DOHH2 (cell line): Measurements from ENCODE around the gene ADAMTS15.

Experiments used
- H3F3A ChIP-seq: fragments of 200-600 bp; sonication (generic), shearing (Covaris generic); 2 replicates; pipeline ENCODE4 v1.6.0; 2016; ENCODE audit warnings: antibody characterized with exemption, mild to moderate bottlenecking; ENCODE audit not compliant: control insufficient read depth, insufficient read depth
- H3K27ac ChIP-seq: fragments of 200-600 bp; sonication (generic); 2 replicates; pipeline ENCODE4 v1.5.1; 2014; ENCODE audit warnings: low read depth, mild to moderate bottlenecking, low read length, moderate library complexity
- H3K27me3 ChIP-seq: fragments of 200-600 bp; sonication (generic); 2 replicates; pipeline ENCODE4 v1.6.1; 2014; ENCODE audit warnings: mild to moderate bottlenecking, low read length, mixed read lengths; ENCODE audit not compliant: control insufficient read depth
- H3K36me3 ChIP-seq: fragments of 200-600 bp; sonication (generic); 2 replicates; pipeline ENCODE4 v1.6.1; 2014; ENCODE audit warnings: mild to moderate bottlenecking, low read length, moderate library complexity, mixed read lengths; ENCODE audit not compliant: control insufficient read depth
- H3K4me1 ChIP-seq: fragments of 200-600 bp; sonication (generic); 2 replicates; pipeline ENCODE4 v1.6.1; 2014; ENCODE audit warnings: mild to moderate bottlenecking, low read length, mixed read lengths; ENCODE audit not compliant: control insufficient read depth
- H3K4me2 ChIP-seq: fragments of 200-600 bp; sonication (generic); 2 replicates; pipeline ENCODE4 v1.6.0; 2014; ENCODE audit warnings: mild to moderate bottlenecking, low read length, moderate library complexity
- H3K4me3 ChIP-seq: fragments of 200-600 bp; sonication (generic); 2 replicates; pipeline ENCODE4 v1.5.1; 2014; ENCODE audit warnings: mild to moderate bottlenecking, low read length, mixed read lengths
- H3K79me2 ChIP-seq: fragments of 200-600 bp; sonication (generic); 2 replicates; pipeline ENCODE4 v1.6.1; 2014; ENCODE audit warnings: mild to moderate bottlenecking, low read length, mixed read lengths; ENCODE audit not compliant: control insufficient read depth
- H3K9me2 ChIP-seq: fragments of 200-600 bp; sonication (generic); replicated peaks from 2 replicates; pipeline ENCODE4 v1.6.1; 2014; ENCODE audit warnings: mild to moderate bottlenecking, low read length, mixed read lengths; ENCODE audit not compliant: control insufficient read depth
- H3K9me3 ChIP-seq: fragments of 200-600 bp; sonication (generic); 2 replicates; pipeline ENCODE4 v1.6.1; 2014; ENCODE audit warnings: antibody characterized with exemption, low read length, mixed read lengths; ENCODE audit not compliant: control insufficient read depth, insufficient read depth
- H4K20me1 ChIP-seq: fragments of 200-600 bp; sonication (generic); 2 replicates; pipeline ENCODE4 v1.6.0; 2014; ENCODE audit warnings: low read depth, mild to moderate bottlenecking, antibody characterized with exemption, low read length, moderate library complexity; ENCODE audit not compliant: control insufficient read depth, insufficient read depth
- EZH2phosphoT487 ChIP-seq: fragments of 200-600 bp; sonication (generic); IDR thresholded peaks from 2 replicates; pipeline ENCODE4 v1.6.1; 2017; ENCODE audit warnings: borderline replicate concordance, mild to moderate bottlenecking, antibody characterized with exemption, low read length, moderate library complexity, mixed read lengths
- TF ChIP-seq, protein P1 (sequence below): fragments of 200-600 bp; sonication (generic); IDR thresholded peaks from one replicate; pipeline ENCODE4 v1.5.1; 2014; ENCODE audit warnings: antibody characterized with exemption, mild to moderate bottlenecking, low read depth, low read length; ENCODE audit not compliant: poor library complexity, severe bottlenecking

The ADAMTS15 gene

DNA sequence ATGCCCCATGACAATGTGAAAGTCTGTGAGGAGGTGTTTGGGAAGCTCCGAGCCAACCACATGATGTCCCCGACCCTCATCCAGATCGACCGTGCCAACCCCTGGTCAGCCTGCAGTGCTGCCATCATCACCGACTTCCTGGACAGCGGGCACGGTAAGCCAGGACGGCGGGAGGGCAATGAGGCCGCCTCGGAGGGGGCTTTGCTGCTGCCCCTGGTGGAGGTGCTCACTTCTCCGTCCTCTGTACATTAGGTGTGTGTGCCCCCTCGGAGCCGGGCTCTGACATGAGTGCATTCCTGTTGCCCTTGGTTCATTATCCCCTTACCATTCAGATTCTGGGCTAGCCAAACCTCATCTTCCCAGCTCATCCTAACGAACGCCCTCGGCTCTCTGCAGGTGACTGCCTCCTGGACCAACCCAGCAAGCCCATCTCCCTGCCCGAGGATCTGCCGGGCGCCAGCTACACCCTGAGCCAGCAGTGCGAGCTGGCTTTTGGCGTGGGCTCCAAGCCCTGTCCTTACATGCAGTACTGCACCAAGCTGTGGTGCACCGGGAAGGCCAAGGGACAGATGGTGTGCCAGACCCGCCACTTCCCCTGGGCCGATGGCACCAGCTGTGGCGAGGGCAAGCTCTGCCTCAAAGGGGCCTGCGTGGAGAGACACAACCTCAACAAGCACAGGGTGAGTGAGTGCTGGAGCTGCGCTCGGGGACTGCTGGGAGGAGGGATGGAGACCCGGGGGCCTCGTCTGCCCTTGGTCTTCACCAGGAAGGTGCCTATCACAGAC is 13.8 kb downstream of the ADAMTS15 start:
- Histone ChIP-seq H3K27ac (no peak overlapping the region), H3K9me3 (no peaks in the 10 kb centered on the region), H3F3A (no peaks in the 10 kb centered on the region), H4K20me1 (no peaks in the 10 kb centered on the region), H3K79me2 (no peaks in the 10 kb centered on the region), H3K4me3 (no peak overlapping the region), H3K36me3 (no peaks in the 10 kb centered on the region), H3K9me2 (no peaks in the 10 kb centered on the region), H3K4me2 (no peak overlapping the region), H3K27me3 (no peaks in the 10 kb centered on the region), H3K4me1 (no peaks in the 10 kb centered on the region)
- no peak for TF ChIP-seq EZH2phosphoT487
- TF ChIP-seq, protein P1, sequence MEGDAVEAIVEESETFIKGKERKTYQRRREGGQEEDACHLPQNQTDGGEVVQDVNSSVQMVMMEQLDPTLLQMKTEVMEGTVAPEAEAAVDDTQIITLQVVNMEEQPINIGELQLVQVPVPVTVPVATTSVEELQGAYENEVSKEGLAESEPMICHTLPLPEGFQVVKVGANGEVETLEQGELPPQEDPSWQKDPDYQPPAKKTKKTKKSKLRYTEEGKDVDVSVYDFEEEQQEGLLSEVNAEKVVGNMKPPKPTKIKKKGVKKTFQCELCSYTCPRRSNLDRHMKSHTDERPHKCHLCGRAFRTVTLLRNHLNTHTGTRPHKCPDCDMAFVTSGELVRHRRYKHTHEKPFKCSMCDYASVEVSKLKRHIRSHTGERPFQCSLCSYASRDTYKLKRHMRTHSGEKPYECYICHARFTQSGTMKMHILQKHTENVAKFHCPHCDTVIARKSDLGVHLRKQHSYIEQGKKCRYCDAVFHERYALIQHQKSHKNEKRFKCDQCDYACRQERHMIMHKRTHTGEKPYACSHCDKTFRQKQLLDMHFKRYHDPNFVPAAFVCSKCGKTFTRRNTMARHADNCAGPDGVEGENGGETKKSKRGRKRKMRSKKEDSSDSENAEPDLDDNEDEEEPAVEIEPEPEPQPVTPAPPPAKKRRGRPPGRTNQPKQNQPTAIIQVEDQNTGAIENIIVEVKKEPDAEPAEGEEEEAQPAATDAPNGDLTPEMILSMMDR, result no peak

DNA sequence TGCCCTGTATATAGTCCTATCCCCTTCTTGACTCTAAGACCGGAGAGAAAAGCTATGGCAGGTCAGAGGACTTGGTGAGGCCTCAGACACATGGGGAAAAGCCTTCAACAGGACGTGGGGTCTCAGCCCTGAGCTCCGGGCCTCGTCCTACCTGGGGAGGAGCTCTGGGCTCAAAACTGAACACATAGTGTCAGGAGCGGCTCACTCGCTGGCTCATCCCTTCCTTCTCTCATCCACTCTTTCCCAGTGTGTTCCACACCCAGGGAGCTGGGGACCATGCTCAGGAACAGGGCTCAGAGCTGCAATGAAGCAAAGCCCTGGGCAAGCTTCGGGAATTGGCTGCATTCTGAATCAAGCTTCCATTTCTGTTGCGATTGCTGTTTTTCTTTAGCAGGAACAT is 14.5 kb downstream of the ADAMTS15 start:
- TF ChIP-seq EZH2phosphoT487, result no peak
- TF ChIP-seq, protein P1, result no peak
- no peaks in the 10 kb centered on the region for H3F3A ChIP-seq
- H3K27me3 ChIP-seq, result no peaks in the 10 kb centered on the region
- H3K4me1 ChIP-seq, result no peaks in the 10 kb centered on the region
- no peaks in the 10 kb centered on the region for H3K9me2 ChIP-seq
- no peak overlapping the region for H3K4me3 ChIP-seq
- no peak overlapping the region for H3K4me2 ChIP-seq
- no peak overlapping the region for H3K27ac ChIP-seq
- H4K20me1 ChIP-seq, result no peaks in the 10 kb centered on the region
- H3K9me3 ChIP-seq, result no peaks in the 10 kb centered on the region
- no peaks in the 10 kb centered on the region for H3K36me3 ChIP-seq
- H3K79me2 ChIP-seq, result no peaks in the 10 kb centered on the region

- Histone ChIP-seq H3K4me2 (no peak overlapping the region), H3K9me3 (no peaks in the 10 kb centered on the region), H3K4me3 (no peak overlapping the region), H3K79me2 (no peaks in the 10 kb centered on the region), H3K27ac (no peak overlapping the region), H3K9me2 (no peaks in the 10 kb centered on the region), H3F3A (no peaks in the 10 kb centered on the region), H4K20me1 (no peaks in the 10 kb centered on the region), H3K36me3 (no peaks in the 10 kb centered on the region), H3K27me3 (no peaks in the 10 kb centered on the region), H3K4me1 (no peaks in the 10 kb centered on the region)
- TF ChIP-seq EZH2phosphoT487, result no peak
- TF ChIP-seq, protein P1, result no peak
These were observed 15.9 kb downstream of the ADAMTS15 start for GRCh38 chr11:130464291-130464812.
